Neural cell (in vitro differentiated cells): ENCODE results near the gene MCM5. TPM values are rescaled to one million over a fixed set of nuclear protein-coding genes. Genes with fewer than 3 reads are reported as not detected.

ENCODE experiments used
- H2AFZ ChIP-seq: fragments of 200-600, 300-800 bp; sonication (generic), shearing (Covaris generic); 2 replicates; pipeline ENCODE4 v1.6.0; 2014; ENCODE audit warnings: low read depth, mild to moderate bottlenecking, antibody characterized with exemption, low read length, moderate library complexity
- H3F3A ChIP-seq: fragments of 200-600 bp; shearing (Covaris generic); 2 replicates; pipeline ENCODE4 v1.6.1; 2016; ENCODE audit warnings: mild to moderate bottlenecking, moderate library complexity, mixed read lengths, antibody characterized with exemption, low read length; ENCODE audit not compliant: insufficient read depth, poor library complexity, severe bottlenecking
- H3K27ac ChIP-seq: fragments of 200-600, 300-800 bp; sonication (generic), shearing (Covaris generic); 2 replicates; pipeline ENCODE4 v1.5.1; 2014; ENCODE audit warnings: mild to moderate bottlenecking, low read length, moderate library complexity
- H3K27me3 ChIP-seq: fragments of 300-800, 200-600 bp; sonication (generic), shearing (Covaris generic); 2 replicates; pipeline ENCODE4 v1.6.0; 2014; ENCODE audit warnings: mild to moderate bottlenecking, low read depth, low read length, moderate library complexity; ENCODE audit not compliant: insufficient read depth
- H3K36me3 ChIP-seq: fragments of 300-800, 200-600 bp; sonication (generic), shearing (Covaris generic); 2 replicates; pipeline ENCODE4 v1.5.1; 2014; ENCODE audit warnings: mild to moderate bottlenecking, antibody characterized with exemption, low read length, moderate library complexity; ENCODE audit not compliant: insufficient read depth
- H3K4me2 ChIP-seq: fragments of 300-800, 200-600 bp; sonication (generic), shearing (Covaris generic); 2 replicates; pipeline ENCODE4 v1.6.0; 2014; ENCODE audit warnings: mild to moderate bottlenecking, low read length
- H3K4me3 ChIP-seq: fragments of 300-800, 200-600 bp; sonication (generic), shearing (Covaris generic); 2 replicates; pipeline ENCODE4 v1.5.1; 2014; ENCODE audit warnings: mild to moderate bottlenecking, low read length, moderate library complexity
- H3K79me2 ChIP-seq: fragments of 200-600 bp; shearing (Covaris generic); replicated peaks from 2 replicates; pipeline ENCODE4 v1.6.0; 2014; ENCODE audit warnings: mild to moderate bottlenecking, low read length, moderate library complexity; ENCODE audit not compliant: insufficient read depth
- H3K9ac ChIP-seq: fragments of 300-800, 200-600 bp; sonication (generic), shearing (Covaris generic); 2 replicates; pipeline ENCODE4 v1.6.1; 2016; ENCODE audit warnings: mild to moderate bottlenecking, low read length, mixed read lengths
- H3K9me2 ChIP-seq: fragments of 200-600 bp; shearing (Covaris generic); 2 replicates; pipeline ENCODE4 v1.6.1; 2016; ENCODE audit warnings: mild to moderate bottlenecking, low read length, mixed read lengths; ENCODE audit not compliant: insufficient read depth
- H3K9me3 ChIP-seq: fragments of 200-600, 300-800 bp; sonication (generic), shearing (Covaris generic); 2 replicates; pipeline ENCODE4 v1.6.1; 2016; ENCODE audit warnings: mild to moderate bottlenecking, mixed run types, low read length, moderate library complexity, mixed read lengths
- H4K20me1 ChIP-seq: fragments of 200-600 bp; shearing (Covaris generic); 2 replicates; pipeline ENCODE4 v1.6.1; 2016; ENCODE audit warnings: mild to moderate bottlenecking, mixed run types; ENCODE audit not compliant: insufficient read depth
- EP300 ChIP-seq: fragments of 450-650 bp; conservative IDR thresholded peaks from 2 replicates; pipeline ENCODE4 v1.6.1; 2014; ENCODE audit warnings: antibody characterized with exemption, mild to moderate bottlenecking, moderate library complexity; ENCODE audit not compliant: poor library complexity, severe bottlenecking
- EZH2 ChIP-seq: fragments of 200-600, 300-800 bp; shearing (Covaris generic), sonication (generic); IDR thresholded peaks from 2 replicates; pipeline ENCODE4 v1.6.1; 2014; ENCODE audit warnings: antibody characterized with exemption, low read length, borderline replicate concordance, mild to moderate bottlenecking; ENCODE audit not compliant: insufficient read depth, poor library complexity, severe bottlenecking
- MXI1 ChIP-seq: fragments of 450-650 bp; conservative IDR thresholded peaks from 2 replicates; pipeline ENCODE4 v1.6.1; 2014; ENCODE audit warnings: antibody characterized with exemption, mild to moderate bottlenecking; ENCODE audit not compliant: poor library complexity, severe bottlenecking
- POLR2AphosphoS5 ChIP-seq: IDR thresholded peaks from 2 replicates; pipeline ENCODE4 v1.6.1; 2012
- RAD21 ChIP-seq: fragments of 450-650 bp; conservative IDR thresholded peaks from 2 replicates; pipeline ENCODE4 v1.6.1; 2014; ENCODE audit warnings: antibody characterized with exemption, mild to moderate bottlenecking, moderate library complexity
- SMC3 ChIP-seq: fragments of 450-650 bp; conservative IDR thresholded peaks from 2 replicates; pipeline ENCODE4 v1.6.1; 2014; ENCODE audit warnings: antibody characterized with exemption, mild to moderate bottlenecking, moderate library complexity; ENCODE audit not compliant: poor library complexity
- TAF1 ChIP-seq: IDR thresholded peaks from 2 replicates; pipeline ENCODE4 v1.6.1; 2012; ENCODE audit warnings: low read depth
- polyA plus RNA-seq: library from polyadenylated mRNA; depleted of rRNA; stranded (reverse); fragments of >200 nt; gene quantifications from 2 replicates; pipeline ENCODE4 v1.2.3, GENCODE V29; 2014
- TF ChIP-seq, protein P1 (sequence below): IDR thresholded peaks from 2 replicates; pipeline ENCODE4 v1.6.1; 2012; ENCODE audit warnings: borderline replicate concordance
- TF ChIP-seq, protein P2 (sequence below): fragments of 450-650 bp; IDR thresholded peaks from 2 replicates; pipeline ENCODE4 v1.5.1; 2014; ENCODE audit warnings: antibody characterized with exemption, mild to moderate bottlenecking, moderate library complexity; ENCODE audit not compliant: poor library complexity, severe bottlenecking

The MCM5 gene
- polyA plus RNA-seq, 1 donor from 2014 or later = 6.9 TPM

DNA sequence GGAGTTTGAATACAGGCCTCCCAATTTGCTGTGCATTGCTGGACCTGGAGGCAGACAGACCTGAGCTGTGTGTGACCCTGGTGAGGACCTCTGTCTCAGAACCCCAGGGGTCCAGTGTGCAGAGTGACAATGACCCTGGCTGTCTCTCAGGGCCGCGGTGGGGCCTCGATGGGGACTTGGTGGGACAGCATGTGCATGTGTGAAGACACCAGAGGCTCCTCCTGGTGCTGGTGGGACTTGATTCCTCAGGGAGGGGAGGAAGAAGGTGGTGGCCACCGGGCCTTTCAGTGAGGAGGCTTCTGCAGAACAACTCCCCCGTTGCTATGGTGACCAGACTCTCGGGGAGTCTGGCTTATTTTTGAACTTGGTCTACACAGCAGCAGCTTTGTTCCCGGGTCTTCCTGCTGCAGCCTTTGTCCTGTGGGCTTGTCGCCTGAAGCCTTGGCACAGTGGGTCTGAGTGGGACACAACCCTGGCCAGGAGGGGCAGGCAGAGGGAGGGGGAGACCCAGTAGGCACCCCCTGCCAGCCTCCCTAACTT is 35.3 kb downstream of the MCM5 start:
- Histone ChIP-seq H3F3A (no peaks in the 10 kb centered on the region), H2AFZ (no peak overlapping the region), H3K36me3 (no peaks in the 10 kb centered on the region), H3K27ac (no peak overlapping the region), H4K20me1 (no peaks in the 10 kb centered on the region), H3K9ac (no peak overlapping the region), H3K4me2 (no peak overlapping the region), H3K79me2 (no peaks in the 10 kb centered on the region), H3K9me3 (peaks cover 5% of the 10 kb centered on the region), H3K27me3 (no peaks in the 10 kb centered on the region), H3K9me2 (no peaks in the 10 kb centered on the region), H3K4me3 (no peak overlapping the region)
- no peak for TF ChIP-seq POLR2AphosphoS5
- TF ChIP-seq, protein P1, sequence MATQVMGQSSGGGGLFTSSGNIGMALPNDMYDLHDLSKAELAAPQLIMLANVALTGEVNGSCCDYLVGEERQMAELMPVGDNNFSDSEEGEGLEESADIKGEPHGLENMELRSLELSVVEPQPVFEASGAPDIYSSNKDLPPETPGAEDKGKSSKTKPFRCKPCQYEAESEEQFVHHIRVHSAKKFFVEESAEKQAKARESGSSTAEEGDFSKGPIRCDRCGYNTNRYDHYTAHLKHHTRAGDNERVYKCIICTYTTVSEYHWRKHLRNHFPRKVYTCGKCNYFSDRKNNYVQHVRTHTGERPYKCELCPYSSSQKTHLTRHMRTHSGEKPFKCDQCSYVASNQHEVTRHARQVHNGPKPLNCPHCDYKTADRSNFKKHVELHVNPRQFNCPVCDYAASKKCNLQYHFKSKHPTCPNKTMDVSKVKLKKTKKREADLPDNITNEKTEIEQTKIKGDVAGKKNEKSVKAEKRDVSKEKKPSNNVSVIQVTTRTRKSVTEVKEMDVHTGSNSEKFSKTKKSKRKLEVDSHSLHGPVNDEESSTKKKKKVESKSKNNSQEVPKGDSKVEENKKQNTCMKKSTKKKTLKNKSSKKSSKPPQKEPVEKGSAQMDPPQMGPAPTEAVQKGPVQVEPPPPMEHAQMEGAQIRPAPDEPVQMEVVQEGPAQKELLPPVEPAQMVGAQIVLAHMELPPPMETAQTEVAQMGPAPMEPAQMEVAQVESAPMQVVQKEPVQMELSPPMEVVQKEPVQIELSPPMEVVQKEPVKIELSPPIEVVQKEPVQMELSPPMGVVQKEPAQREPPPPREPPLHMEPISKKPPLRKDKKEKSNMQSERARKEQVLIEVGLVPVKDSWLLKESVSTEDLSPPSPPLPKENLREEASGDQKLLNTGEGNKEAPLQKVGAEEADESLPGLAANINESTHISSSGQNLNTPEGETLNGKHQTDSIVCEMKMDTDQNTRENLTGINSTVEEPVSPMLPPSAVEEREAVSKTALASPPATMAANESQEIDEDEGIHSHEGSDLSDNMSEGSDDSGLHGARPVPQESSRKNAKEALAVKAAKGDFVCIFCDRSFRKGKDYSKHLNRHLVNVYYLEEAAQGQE = no peak
- TF ChIP-seq MXI1 = no peak
- TF ChIP-seq, protein P2, sequence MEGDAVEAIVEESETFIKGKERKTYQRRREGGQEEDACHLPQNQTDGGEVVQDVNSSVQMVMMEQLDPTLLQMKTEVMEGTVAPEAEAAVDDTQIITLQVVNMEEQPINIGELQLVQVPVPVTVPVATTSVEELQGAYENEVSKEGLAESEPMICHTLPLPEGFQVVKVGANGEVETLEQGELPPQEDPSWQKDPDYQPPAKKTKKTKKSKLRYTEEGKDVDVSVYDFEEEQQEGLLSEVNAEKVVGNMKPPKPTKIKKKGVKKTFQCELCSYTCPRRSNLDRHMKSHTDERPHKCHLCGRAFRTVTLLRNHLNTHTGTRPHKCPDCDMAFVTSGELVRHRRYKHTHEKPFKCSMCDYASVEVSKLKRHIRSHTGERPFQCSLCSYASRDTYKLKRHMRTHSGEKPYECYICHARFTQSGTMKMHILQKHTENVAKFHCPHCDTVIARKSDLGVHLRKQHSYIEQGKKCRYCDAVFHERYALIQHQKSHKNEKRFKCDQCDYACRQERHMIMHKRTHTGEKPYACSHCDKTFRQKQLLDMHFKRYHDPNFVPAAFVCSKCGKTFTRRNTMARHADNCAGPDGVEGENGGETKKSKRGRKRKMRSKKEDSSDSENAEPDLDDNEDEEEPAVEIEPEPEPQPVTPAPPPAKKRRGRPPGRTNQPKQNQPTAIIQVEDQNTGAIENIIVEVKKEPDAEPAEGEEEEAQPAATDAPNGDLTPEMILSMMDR = no peak
- no peak for TF ChIP-seq TAF1
- no peak for TF ChIP-seq RAD21
- no peak for TF ChIP-seq EP300
- TF ChIP-seq EZH2 = no peak
- TF ChIP-seq SMC3 = no peak

DNA sequence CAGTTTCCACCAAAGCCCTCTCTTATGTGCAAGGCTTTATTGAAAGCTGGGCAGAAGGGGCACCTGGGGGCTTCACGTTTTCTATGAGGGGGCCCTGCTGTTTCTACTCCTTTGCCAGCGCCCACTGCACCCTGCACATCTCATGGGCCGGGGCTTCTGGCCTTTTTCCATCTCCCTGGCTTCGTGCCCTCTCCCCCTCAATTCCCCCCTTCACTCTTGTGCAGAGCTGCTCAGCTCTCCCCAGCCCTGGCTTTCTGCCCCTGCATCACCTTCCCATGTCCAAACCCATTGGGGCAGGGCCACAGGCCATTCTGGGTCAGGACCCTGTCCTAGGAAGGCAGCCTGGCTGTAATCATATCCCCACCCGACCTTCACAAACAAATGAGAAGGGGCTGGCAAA is 36.5 kb downstream of the MCM5 start:
- Histone ChIP-seq H3K4me3 (no peak overlapping the region), H3K27me3 (no peaks in the 10 kb centered on the region), H3F3A (no peaks in the 10 kb centered on the region), H3K9me2 (no peaks in the 10 kb centered on the region), H3K9ac (no peak overlapping the region), H3K36me3 (no peaks in the 10 kb centered on the region), H3K9me3 (peaks cover 5% of the 10 kb centered on the region), H2AFZ (no peak overlapping the region), H3K27ac (no peak overlapping the region), H3K4me2 (no peak overlapping the region), H4K20me1 (no peaks in the 10 kb centered on the region), H3K79me2 (no peaks in the 10 kb centered on the region)
- TF ChIP-seq EZH2 (no peak), SMC3 (no peak), MXI1 (no peak), TAF1 (no peak)
- TF ChIP-seq, protein P2 = no peak
